Large intestine (tissue), 3 donors: ENCODE measurements around the gene MICOS13. TPM values are rescaled to one million over a fixed set of nuclear protein-coding genes. Genes with fewer than 3 reads are reported as not detected.

Source experiments
- DNase-seq, 2 donors: peaks; one replicate each; pipeline versions ENCODE4 v3.0.0 to v3.0.0-alpha.2; 2013
- H3K27ac ChIP-seq: one replicate; pipeline ENCODE4 v1.5.1; 2013; ENCODE audit warnings: low read length
- H3K27me3 ChIP-seq: 2 replicates; pipeline ENCODE4 v1.6.1; 2013; ENCODE audit warnings: low read length; ENCODE audit not compliant: control insufficient read depth, insufficient read depth
- H3K36me3 ChIP-seq: 2 replicates; pipeline ENCODE4 v1.6.1; 2013; ENCODE audit warnings: low read length; ENCODE audit not compliant: control insufficient read depth, insufficient read depth
- H3K4me1 ChIP-seq: one replicate; pipeline ENCODE4 v1.6.1; 2013; ENCODE audit warnings: low read length; ENCODE audit not compliant: control insufficient read depth, insufficient read depth
- H3K4me3 ChIP-seq: one replicate; pipeline ENCODE4 v1.5.1; 2013; ENCODE audit warnings: low read length
- H3K9me3 ChIP-seq: one replicate; pipeline ENCODE4 v1.6.1; 2013; ENCODE audit warnings: mild to moderate bottlenecking, low read depth, low read length, moderate library complexity; ENCODE audit not compliant: control insufficient read depth
- WGBS: methylation state at CpG from one replicate; pipeline ENCODE4 v1.1.5; 2013; ENCODE audit warnings: low lambda C conversion rate; ENCODE audit not compliant: insufficient coverage; 5-methylcytosine and 5-hydroxymethylcytosine counted together
- polyA plus RNA-seq: library from polyadenylated mRNA; unstranded; fragments of 120-200 nt; gene quantifications from one replicate; pipeline ENCODE4 v1.2.1, GENCODE V29; 2013

The MICOS13 gene
- polyA plus RNA-seq, 1 donor: 48.0 TPM

DNA sequence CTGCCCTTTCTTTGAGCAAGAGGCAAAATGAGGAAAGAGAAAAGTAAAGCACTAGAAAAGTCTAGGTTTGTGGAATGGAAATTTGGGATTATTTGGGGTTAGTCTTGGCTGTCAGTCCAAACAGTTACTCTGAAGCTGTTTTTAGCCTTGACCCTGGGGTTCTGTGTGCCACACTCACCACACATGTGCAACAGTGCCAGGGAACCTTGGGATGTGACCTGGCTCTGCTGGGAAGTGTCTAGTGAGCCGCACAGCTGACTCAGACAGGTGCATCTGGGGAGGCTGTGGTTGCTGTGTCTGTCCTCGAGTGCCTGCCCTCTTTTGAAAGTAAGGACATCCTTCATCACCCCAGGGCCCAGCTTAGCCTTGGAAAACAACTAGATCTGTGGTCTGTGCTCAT is 15.8 kb downstream of the MICOS13 start:
- Histone ChIP-seq H3K9me3 (no peaks in the 10 kb centered on the region), H3K4me1 (no peaks in the 10 kb centered on the region), H3K36me3 (peaks cover 88% of the 10 kb centered on the region), H3K27ac (no peak overlapping the region), H3K4me3 (no peak overlapping the region), H3K27me3 (no peaks in the 10 kb centered on the region)
- no CpG with 5 or more reads among the region's 2 CpGs for WGBS
- DNase-seq: no peak

DNA sequence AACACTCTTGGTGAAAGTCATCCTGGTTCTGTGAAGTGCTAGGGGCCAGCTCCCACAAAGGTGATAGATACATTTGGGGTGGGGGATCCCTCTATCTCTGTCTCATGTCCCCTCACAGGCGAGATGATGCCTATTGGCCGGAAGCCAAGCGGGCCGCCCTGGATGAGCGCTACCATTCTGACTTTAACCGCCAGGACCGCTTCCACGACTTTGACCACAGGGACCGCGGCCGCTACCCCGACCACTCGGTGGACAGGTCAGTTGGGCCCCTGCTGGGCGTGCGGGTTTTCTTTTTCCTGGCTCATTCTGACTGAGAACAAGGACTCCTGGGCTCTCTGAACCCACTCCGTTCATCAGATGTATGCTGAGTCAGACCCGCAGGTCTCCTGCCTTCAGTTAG is 16.4 kb downstream of the MICOS13 start:
- no peak overlapping the region for H3K4me3 ChIP-seq
- no peak overlapping the region for H3K27ac ChIP-seq
- no peaks in the 10 kb centered on the region for H3K27me3 ChIP-seq
- DNase-seq: no peak
- peaks cover 82% of the 10 kb centered on the region for H3K36me3 ChIP-seq
- no CpG with 5 or more reads among the region's 17 CpGs for WGBS
- H3K4me1 ChIP-seq: no peaks in the 10 kb centered on the region
- H3K9me3 ChIP-seq: no peaks in the 10 kb centered on the region

DNA sequence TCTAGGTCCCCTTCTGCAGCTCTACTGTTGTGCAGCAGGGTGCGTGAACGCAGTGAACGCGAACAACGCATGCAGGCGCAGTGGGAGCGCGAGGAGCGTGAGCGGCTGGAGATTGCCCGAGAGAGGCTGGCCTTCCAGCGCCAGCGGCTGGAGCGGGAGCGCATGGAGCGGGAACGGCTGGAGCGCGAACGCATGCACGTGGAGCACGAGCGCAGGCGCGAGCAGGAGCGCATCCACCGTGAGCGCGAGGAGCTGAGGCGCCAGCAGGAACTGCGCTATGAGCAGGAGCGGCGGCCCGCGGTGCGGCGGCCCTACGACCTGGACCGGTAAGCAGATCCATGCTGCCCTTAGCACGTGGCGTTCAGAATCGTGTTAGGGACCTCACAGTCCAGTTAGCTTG is 18.8 kb downstream of the MICOS13 start:
- H3K4me3 ChIP-seq: no peak overlapping the region
- H3K27ac ChIP-seq: no peak overlapping the region
- no peaks in the 10 kb centered on the region for H3K4me1 ChIP-seq
- no peaks in the 10 kb centered on the region for H3K9me3 ChIP-seq
- H3K27me3 ChIP-seq: no peaks in the 10 kb centered on the region
- no peak for DNase-seq
- 100% methylated on average over 2 of the region's 42 CpGs for WGBS
- peaks cover 81% of the 10 kb centered on the region for H3K36me3 ChIP-seq

DNA sequence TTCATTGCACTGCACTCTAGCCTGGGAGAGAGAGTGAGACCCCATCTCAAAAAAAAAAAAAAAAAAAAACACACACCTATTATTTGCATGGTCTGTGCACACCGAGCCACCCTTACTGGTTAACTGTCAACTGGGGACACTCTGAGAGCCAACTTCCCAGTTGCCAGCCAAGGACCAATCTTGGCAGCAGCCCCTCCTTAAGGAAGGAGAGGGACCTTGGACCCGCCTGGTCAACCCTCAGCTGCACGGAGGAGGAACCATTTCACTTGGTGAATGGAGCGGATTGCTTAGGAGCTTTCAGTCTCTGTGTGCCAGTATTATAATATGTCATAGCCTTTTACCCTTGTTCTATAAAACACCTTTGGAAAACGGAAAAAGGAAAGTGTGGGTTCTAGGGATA is 24.9 kb downstream of the MICOS13 start:
- H3K36me3 ChIP-seq: peaks cover 81% of the 10 kb centered on the region
- no peaks in the 10 kb centered on the region for H3K9me3 ChIP-seq
- H3K27ac ChIP-seq: no peak overlapping the region
- no peak overlapping the region for H3K4me3 ChIP-seq
- H3K4me1 ChIP-seq: no peaks in the 10 kb centered on the region
- WGBS: 83% methylated on average over 1 of the region's 5 CpGs
- DNase-seq: peak in 1 of 2 donors; percentile 37
- no peaks in the 10 kb centered on the region for H3K27me3 ChIP-seq

DNA sequence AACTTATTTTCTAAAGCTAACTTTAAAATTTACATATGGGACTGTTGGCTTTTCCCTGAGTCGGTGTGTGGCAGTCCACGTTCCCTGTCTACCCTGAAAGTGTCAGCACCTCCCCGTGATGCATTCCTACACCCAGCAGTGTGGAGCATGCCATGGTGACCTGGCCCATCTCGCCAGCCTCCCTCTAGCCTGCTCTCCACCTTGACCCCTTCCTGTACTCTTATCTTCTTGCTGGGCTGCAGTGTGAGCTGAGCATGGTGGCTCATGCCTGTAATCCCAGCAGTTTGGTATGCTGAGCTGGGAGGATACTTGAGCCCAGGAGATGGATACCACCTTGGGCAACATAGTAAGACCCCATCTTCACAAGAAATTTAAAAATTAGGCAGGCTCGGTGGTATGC is 25.4 kb downstream of the MICOS13 start:
- H3K36me3 ChIP-seq: peaks cover 81% of the 10 kb centered on the region
- WGBS: no CpG with 5 or more reads among the region's 5 CpGs
- no peaks in the 10 kb centered on the region for H3K9me3 ChIP-seq
- H3K4me3 ChIP-seq: no peak overlapping the region
- no peak for DNase-seq
- no peaks in the 10 kb centered on the region for H3K27me3 ChIP-seq
- no peak overlapping the region for H3K27ac ChIP-seq
- H3K4me1 ChIP-seq: no peaks in the 10 kb centered on the region

DNA sequence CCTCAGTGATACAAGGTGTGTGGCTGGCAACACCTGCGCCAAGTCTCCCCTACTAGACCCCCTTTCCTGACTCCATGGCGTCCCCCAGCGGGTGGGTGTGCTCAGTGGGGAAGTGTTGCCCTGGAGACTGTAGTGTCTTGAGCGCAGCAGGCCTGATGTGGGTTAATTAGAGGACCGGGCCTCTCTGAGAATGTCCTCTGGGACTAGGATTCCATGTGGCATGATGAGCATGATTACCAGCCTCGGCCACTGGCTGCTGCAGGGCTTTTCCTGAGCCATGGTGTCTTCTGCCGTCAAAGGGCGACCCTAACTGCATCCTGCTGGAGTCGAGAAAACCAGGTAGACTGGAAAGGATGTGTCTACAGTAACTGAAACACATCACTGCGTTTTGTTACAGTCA is 28.1 kb downstream of the MICOS13 start:
- DNase-seq: no peak
- H3K4me1 ChIP-seq: no peaks in the 10 kb centered on the region
- H3K4me3 ChIP-seq: no peak overlapping the region
- no peaks in the 10 kb centered on the region for H3K9me3 ChIP-seq
- no CpG with 5 or more reads among the region's 10 CpGs for WGBS
- H3K27ac ChIP-seq: no peak overlapping the region
- H3K27me3 ChIP-seq: no peaks in the 10 kb centered on the region
- peaks cover 81% of the 10 kb centered on the region for H3K36me3 ChIP-seq

DNA sequence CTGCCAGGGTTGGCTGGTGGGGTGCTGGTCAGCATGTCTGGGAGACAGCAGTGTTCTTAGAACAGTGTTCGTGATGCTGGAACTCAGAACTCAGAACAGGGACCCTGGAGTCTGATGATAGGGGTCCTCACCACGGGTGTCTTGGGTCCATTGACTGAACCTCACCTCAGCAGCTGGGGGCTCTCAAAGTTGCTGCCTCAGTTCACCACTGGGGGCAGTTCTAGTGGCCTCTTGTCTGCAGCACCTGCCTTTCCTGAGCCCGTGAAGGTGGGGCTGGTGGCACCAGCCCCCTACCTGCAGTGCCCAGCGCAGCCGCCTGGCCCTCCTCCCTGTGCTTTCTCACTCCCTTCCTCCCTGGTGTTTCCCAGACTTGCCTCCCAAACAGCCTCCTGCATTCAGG is 29.0 kb downstream of the MICOS13 start:
- DNase-seq: no peak
- H3K4me3 ChIP-seq: no peak overlapping the region
- H3K27ac ChIP-seq: no peak overlapping the region
- peaks cover 86% of the 10 kb centered on the region for H3K36me3 ChIP-seq
- H3K4me1 ChIP-seq: no peaks in the 10 kb centered on the region
- no peaks in the 10 kb centered on the region for H3K9me3 ChIP-seq
- no peaks in the 10 kb centered on the region for H3K27me3 ChIP-seq
- no CpG with 5 or more reads among the region's 5 CpGs for WGBS

DNA sequence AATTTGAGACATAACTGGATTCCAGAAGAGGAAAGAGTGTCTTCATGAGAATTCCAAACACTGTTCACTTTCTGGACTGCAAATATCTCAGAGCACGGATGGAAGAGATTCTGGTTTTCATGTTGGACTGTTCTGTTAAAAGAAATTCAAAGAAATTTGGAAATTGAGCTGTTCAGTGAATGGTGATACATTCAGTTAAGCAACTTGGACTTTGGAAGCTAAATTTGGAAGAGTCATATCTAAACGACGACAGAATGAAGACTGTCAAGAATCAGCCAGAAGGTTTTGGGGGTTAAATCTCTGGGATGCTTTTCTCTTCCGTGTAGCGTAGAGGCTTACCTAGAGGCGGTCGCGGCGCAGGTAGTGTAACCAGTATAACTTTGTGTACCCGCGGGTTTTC is 31.9 kb downstream of the MICOS13 start:
- no peak for DNase-seq
- WGBS: 100% methylated on average over 1 of the region's 11 CpGs
- no peaks in the 10 kb centered on the region for H3K4me1 ChIP-seq
- peaks cover 86% of the 10 kb centered on the region for H3K36me3 ChIP-seq
- no peak overlapping the region for H3K27ac ChIP-seq
- no peaks in the 10 kb centered on the region for H3K9me3 ChIP-seq
- no peaks in the 10 kb centered on the region for H3K27me3 ChIP-seq
- no peak overlapping the region for H3K4me3 ChIP-seq

DNA sequence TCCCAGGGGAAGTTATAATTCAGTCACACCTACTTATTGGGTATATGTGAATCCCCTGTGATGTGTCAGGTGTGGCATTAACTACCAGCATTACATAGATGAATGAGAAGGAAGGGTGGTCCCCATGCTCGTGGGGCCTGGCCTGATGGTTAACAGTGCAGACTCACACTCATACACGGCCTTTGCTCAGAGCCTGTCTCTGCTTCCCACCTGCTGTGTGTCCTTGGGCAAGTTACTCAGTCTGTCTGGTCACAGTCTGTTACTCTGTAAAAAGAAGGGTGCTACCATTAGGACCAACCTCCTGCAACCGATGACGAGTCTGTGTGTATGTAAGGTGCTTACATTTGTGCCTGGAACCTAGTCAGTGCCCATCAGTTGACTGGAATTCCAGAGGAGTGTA is 33.6 kb downstream of the MICOS13 start:
- Histone ChIP-seq H3K4me3 (no peak overlapping the region), H3K4me1 (no peaks in the 10 kb centered on the region), H3K27me3 (no peaks in the 10 kb centered on the region), H3K36me3 (peaks cover 85% of the 10 kb centered on the region), H3K27ac (no peak overlapping the region), H3K9me3 (no peaks in the 10 kb centered on the region)
- 100% methylated on average over 2 of the region's 4 CpGs for WGBS
- DNase-seq: no peak

DNA sequence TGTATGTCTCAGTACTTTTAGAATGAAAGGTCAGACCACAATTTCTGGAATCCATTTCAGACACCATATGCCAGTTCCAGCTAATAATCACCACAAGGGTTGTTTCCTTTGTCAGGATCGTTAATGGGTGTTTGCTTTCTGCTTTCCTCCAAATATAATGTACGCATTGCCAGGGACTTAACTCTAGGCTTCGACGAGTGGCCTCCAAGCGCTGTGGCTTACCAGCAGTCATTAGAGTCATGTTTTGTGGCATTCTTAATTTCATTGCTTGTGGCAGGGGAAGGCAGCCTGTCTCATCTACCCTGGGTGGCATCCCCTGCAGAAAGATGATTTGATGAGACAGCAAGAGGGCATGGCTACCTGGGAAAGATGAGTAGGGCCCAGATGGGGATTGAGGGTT is 34.9 kb downstream of the MICOS13 start:
- Histone ChIP-seq H3K4me1 (no peaks in the 10 kb centered on the region), H3K9me3 (no peaks in the 10 kb centered on the region), H3K36me3 (peaks cover 79% of the 10 kb centered on the region), H3K27ac (no peak overlapping the region), H3K4me3 (no peak overlapping the region), H3K27me3 (no peaks in the 10 kb centered on the region)
- no peak for DNase-seq
- WGBS: no CpG with 5 or more reads among the region's 5 CpGs

DNA sequence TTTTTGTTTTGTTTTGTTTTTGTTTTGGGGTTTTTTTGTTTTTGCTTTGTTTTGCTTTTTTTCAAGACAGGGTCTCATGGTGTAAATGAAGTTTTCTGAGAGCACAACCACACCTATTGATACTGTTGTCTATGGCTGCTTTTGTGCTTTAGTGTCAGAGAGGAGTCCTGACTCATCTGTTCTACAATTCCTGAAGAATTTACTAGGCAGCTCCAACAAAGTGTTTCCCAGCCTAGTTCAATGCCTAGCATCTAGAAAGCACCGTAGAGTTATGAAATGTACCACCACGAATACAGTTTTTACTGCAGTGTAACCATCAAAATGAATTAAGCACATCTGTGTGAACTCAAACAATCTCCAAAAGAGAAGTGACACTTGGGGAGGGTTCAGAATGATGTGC is 36.3 kb downstream of the MICOS13 start:
- Histone ChIP-seq H3K27ac (no peak overlapping the region), H3K4me3 (no peak overlapping the region), H3K36me3 (peaks cover 70% of the 10 kb centered on the region), H3K27me3 (no peaks in the 10 kb centered on the region), H3K4me1 (no peaks in the 10 kb centered on the region), H3K9me3 (no peaks in the 10 kb centered on the region)
- DNase-seq: no peak
- no CpG with 5 or more reads among the region's 2 CpGs for WGBS
